ENCODE measurements around the gene RELB. TPM values are rescaled to one million over a fixed set of nuclear protein-coding genes. Genes with fewer than 3 reads are reported as not detected.

The RELB gene
- total and polyA plus RNA-seq, 9 of the 15 experiments (the other 6 are each of a cell fraction or from before 2014, with no cell fraction given), result 0.15 to 1.1 (median 0.28) TPM; not detected in 2

DNA sequence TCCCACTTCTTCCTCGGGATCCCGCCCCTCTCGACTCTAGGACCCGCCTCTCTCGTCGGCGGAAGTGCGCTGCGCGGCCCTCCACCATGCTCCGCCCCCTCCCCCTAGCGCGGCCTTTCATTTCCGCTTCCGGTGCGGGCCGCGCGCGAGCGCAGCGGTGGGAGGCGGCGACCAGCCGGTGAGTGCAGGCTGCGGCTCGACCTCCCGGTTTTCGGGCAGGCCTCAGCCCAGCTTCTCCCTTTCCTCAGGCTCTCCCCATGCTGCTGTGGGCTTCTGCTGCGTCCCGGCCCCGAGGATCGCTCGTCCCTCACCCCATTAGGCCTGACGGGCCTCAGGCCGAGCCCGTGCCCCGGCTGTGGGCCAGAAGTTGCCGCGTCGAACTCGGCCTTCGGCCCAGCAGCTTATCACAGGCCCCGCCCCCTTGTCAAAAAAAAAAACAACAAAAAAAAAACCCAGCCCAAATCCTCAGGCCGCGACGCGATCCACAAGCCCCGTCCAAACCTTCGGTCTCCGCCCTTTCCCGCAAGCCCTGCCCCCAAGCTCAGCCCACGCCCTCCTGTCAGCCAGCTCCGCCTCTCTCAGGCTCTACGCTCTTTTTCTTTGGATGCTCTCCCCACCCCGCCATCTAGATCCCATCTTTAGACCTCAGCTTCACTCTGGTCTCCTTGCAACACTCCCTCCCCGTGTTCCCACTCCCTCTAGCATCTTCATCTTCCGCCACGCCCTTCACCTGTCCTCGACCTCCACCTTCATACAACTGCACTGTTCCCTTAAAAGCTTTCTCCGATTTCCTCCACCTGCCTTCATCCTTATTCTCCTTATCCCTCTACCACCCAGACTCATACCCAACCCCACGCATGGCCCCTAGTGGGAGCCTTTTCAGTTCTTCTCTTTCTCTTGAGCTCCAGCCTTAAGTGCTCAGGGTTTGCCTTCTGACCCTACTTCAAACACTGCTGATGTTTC, 37.9 kb downstream of the RELB start, which contains the start of gene CLASRP (continued):
- TF ChIP-seq, protein P1, sequence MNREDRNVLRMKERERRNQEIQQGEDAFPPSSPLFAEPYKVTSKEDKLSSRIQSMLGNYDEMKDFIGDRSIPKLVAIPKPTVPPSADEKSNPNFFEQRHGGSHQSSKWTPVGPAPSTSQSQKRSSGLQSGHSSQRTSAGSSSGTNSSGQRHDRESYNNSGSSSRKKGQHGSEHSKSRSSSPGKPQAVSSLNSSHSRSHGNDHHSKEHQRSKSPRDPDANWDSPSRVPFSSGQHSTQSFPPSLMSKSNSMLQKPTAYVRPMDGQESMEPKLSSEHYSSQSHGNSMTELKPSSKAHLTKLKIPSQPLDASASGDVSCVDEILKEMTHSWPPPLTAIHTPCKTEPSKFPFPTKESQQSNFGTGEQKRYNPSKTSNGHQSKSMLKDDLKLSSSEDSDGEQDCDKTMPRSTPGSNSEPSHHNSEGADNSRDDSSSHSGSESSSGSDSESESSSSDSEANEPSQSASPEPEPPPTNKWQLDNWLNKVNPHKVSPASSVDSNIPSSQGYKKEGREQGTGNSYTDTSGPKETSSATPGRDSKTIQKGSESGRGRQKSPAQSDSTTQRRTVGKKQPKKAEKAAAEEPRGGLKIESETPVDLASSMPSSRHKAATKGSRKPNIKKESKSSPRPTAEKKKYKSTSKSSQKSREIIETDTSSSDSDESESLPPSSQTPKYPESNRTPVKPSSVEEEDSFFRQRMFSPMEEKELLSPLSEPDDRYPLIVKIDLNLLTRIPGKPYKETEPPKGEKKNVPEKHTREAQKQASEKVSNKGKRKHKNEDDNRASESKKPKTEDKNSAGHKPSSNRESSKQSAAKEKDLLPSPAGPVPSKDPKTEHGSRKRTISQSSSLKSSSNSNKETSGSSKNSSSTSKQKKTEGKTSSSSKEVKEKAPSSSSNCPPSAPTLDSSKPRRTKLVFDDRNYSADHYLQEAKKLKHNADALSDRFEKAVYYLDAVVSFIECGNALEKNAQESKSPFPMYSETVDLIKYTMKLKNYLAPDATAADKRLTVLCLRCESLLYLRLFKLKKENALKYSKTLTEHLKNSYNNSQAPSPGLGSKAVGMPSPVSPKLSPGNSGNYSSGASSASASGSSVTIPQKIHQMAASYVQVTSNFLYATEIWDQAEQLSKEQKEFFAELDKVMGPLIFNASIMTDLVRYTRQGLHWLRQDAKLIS (CRISPR knock-in tag; IDR thresholded peaks at IDR 0.05), result no peak
- TF ChIP-seq, protein P2, sequence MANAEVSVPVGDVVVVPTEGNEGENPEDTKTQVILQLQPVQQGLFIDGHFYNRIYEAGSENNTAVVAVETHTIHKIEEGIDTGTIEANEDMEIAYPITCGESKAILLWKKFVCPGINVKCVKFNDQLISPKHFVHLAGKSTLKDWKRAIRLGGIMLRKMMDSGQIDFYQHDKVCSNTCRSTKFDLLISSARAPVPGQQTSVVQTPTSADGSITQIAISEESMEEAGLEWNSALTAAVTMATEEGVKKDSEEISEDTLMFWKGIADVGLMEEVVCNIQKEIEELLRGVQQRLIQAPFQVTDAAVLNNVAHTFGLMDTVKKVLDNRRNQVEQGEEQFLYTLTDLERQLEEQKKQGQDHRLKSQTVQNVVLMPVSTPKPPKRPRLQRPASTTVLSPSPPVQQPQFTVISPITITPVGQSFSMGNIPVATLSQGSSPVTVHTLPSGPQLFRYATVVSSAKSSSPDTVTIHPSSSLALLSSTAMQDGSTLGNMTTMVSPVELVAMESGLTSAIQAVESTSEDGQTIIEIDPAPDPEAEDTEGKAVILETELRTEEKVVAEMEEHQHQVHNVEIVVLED (CRISPR knock-in tag; IDR thresholded peaks at IDR 0.05), result no peak
- TF ChIP-seq CTBP1 (IDR thresholded peaks at IDR 0.05; ENCODE audit: borderline replicate concordance) (peak; percentile 63; the same call in 1 of the 2 replicates), SPI1 (IDR thresholded peaks at IDR 0.05; ENCODE audit: borderline replicate concordance, low read depth, low read length) (peak; percentile 70; the same call in 1 of the 2 replicates), HLTF (IDR thresholded peaks at IDR 0.05) (0 out of 2 replicates have a peak, but pooled peaks have one; percentile 13), MTA3 (IDR thresholded peaks at IDR 0.05; ENCODE audit: borderline replicate concordance) (peak; percentile 51; the same call in 1 of the 2 replicates), ARNT (IDR thresholded peaks at IDR 0.05) (no peak), NELFE (IDR thresholded peaks at IDR 0.05; ENCODE audit: insufficient read depth, insufficient read length) (no peak), NFIC (IDR thresholded peaks at IDR 0.05) (peak; percentile 55), ZNF551 (CRISPR knock-in tag; IDR thresholded peaks at IDR 0.05) (no peak), ZFP30 (CRISPR knock-in tag; IDR thresholded peaks at IDR 0.05; ENCODE audit: borderline replicate concordance) (no peak), FOXK2 (conservative IDR thresholded peaks at IDR 0.05 in 1 of 2, IDR thresholded peaks at IDR 0.05 in 1 of 2; ENCODE audit: low read depth in 2 of 2) (peak in 1 of 2 experiments; percentile 31; a peak in 2 of 4 replicates), ZNF707 (CRISPR knock-in tag; conservative IDR thresholded peaks at IDR 0.05) (0 out of 2 replicates have a peak, but pooled peaks have one; percentile 30), HMG20B (CRISPR knock-in tag; IDR thresholded peaks at IDR 0.05) (no peak), SMARCA4 (IDR thresholded peaks at IDR 0.05) (0 out of 2 replicates have a peak, but pooled peaks have one; percentile 55)
- TF ChIP-seq, protein P3, sequence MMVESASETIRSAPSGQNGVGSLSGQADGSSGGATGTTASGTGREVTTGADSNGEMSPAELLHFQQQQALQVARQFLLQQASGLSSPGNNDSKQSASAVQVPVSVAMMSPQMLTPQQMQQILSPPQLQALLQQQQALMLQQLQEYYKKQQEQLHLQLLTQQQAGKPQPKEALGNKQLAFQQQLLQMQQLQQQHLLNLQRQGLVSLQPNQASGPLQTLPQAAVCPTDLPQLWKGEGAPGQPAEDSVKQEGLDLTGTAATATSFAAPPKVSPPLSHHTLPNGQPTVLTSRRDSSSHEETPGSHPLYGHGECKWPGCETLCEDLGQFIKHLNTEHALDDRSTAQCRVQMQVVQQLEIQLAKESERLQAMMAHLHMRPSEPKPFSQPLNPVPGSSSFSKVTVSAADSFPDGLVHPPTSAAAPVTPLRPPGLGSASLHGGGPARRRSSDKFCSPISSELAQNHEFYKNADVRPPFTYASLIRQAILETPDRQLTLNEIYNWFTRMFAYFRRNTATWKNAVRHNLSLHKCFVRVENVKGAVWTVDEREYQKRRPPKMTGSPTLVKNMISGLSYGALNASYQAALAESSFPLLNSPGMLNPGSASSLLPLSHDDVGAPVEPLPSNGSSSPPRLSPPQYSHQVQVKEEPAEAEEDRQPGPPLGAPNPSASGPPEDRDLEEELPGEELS (CRISPR knock-in tag; IDR thresholded peaks at IDR 0.05; ENCODE audit: borderline replicate concordance), result 0 out of 2 replicates have a peak, but pooled peaks have one; percentile 25
- TF ChIP-seq, protein P4, sequence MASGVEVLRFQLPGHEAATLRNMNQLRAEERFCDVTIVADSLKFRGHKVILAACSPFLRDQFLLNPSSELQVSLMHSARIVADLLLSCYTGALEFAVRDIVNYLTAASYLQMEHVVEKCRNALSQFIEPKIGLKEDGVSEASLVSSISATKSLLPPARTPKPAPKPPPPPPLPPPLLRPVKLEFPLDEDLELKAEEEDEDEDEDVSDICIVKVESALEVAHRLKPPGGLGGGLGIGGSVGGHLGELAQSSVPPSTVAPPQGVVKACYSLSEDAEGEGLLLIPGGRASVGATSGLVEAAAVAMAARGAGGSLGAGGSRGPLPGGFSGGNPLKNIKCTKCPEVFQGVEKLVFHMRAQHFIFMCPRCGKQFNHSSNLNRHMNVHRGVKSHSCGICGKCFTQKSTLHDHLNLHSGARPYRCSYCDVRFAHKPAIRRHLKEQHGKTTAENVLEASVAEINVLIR (CRISPR knock-in tag; IDR thresholded peaks at IDR 0.05), result no peak

Data from K562 (cell line).